GM21576 (cell line): ENCODE results near the gene ZBTB24.
"Not testable (repeated sequence)": the region's sequence is repeated elsewhere in the genome, so short reads cannot be mapped to it uniquely, and the experiment has no call there.

Experiments
- ATAC-seq: cut with Tn5 transposase; IDR thresholded peaks from one replicate; pipeline ENCODE4 v1.9.1; 2021; ENCODE audit warnings: mild to moderate bottlenecking, moderate library complexity; ENCODE audit not compliant: unreplicated experiment

Gene ZBTB24

DNA sequence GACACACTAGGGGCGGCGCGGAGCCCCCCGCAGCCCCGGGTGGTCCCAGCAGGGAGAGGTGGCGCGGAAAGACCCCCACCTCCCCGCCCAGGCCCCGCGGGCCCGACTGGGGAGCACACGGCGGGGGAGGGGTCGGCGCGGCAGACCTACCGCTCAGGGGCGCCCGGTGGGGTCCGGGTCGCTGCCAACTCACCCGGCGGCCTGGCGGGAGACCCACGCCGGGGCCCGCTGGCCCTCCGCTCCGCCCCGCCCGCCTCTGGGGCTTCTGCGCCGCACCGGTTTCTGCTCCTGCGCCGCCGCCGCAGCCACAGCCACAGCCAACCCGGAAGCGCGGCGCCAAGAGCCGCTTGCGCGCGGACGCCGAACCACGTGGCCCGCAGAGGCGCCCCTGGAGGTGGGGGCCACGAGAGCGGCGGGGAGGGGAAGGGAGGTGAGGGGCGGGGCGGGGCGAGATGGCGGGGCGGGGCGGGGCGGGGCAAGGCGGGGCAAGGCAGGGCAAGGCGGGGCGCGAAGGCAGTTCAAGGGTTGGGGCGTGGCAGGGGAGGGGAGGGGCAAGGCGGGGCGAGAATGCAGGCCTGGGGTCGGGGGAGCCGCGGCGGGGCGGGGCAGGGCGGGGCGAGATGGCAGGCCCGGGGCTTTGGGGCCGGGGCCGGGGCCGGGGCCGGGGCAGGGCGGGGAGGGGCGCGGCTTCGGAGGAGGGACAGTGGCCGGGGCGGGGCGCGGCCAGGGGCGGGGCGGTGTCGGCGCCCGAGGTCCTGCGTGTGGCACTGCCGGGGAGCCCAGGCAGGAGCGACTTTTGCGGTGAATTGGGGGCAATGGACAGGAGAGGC is at the start of gene ZBTB24:
Gene ZBTB24, minus strand, starts transcription at position 315 of the 830 bp plus-strand sequence. CDS start 1,193 bp downstream, outside the sequence.
- ATAC-seq = peak; percentile 88

- ATAC-seq = no peak
These were observed 48.4 kb upstream of the ZBTB24 start for GRCh38 chr6:109531446-109531845.

- no peak for ATAC-seq
These were observed 45.0 kb upstream of the ZBTB24 start for GRCh38 chr6:109527989-109528388.

- ATAC-seq = peak; percentile 60
These were observed 44.0 kb upstream of the ZBTB24 start for GRCh38 chr6:109526905-109527628.

DNA sequence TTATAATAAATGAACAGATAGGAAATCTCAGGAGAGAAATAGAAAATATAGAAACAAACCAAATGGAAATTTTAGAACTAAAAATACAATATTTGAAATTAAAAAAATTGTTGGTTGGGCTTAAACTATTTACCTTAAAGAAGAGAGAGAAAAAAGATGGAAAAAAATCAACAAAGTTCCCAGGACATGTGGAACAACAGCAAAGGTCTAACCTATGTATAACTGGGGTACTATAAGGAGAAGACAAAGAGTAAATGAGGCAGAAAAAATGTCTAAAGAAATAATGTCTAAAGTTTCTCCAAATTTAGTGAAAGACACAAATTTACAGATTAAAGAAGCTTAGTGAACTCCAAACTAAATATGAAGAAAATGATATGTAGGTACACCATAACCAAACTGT is 41.1 kb upstream of the ZBTB24 start:
- ATAC-seq = no peak

DNA sequence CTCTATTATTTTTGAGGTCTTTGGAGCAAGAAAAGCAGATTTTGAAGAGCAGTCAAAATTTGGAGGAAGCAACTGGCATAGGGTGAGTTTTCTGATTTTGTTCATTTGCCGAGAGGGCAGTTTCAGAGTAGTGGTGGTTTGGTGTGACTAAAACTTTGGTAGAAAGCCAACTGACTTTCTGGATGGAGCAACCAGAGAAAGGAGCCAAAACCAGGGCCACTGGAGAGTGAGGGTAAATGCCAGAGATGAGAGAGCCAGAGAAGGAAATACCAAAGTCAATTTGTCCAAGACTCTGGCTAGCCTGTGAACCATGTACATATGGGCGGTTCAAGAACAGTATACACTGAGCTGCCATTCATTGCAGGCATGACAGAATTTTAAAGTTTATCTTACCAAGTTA is 40.5 kb upstream of the ZBTB24 start:
- no peak for ATAC-seq

DNA sequence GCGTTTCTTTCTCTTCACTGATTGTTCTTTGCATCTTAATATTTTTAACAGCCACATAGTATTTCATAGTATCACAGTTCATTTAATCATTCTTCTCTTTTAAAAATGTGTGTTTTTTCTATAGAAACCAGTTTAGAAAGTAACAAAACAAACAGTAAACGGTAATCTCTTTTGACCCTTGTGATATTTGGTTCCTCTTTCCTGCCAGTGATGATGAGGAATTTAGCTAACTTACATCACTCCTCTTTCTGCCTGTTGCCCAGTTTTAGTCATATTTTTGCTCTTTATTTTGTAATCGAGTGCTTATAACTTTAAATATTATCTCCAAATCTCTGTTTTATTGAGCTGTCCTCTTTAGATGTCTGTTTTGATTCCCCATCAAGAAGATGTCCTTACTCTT is 38.1 kb upstream of the ZBTB24 start:
- ATAC-seq = no peak

GRCh38 chr6:109519647-109520046 is 36.6 kb upstream of the ZBTB24 start:
- ATAC-seq = not testable (repeated sequence)

- ATAC-seq = no peak
These were observed 33.9 kb upstream of the ZBTB24 start for GRCh38 chr6:109516929-109517328.

DNA sequence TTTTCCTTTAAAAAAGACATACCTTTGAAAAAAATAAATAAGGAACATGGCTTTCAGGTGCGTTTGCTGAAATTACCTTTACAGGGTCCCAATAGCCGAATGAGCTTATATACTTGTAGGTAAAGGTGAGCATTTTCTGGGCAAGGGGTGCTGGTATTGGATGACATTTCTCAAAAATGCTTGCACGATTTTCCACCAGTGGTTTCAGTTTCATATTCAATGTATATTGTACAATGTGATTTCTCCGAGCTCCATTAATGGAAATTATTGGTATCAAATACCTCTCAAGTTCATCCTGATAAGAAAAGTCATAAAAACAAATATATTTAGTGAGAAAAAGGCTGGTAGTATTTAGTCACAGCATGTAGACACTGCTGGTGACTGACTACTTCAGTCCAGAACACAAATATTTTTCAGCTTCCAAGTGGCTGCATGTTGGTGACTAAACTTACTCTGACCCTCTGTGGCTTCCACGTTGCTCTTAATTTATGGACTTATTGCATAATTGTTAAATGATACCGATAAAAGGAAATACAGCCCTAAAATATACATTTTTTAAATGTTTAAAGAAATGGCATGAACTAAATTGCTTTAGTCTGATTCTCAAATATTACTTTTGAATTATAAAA is 32.9 kb upstream of the ZBTB24 start:
- ATAC-seq = no peak

GRCh38 chr6:109514946-109515345 is 31.9 kb upstream of the ZBTB24 start:
- ATAC-seq = no peak

DNA sequence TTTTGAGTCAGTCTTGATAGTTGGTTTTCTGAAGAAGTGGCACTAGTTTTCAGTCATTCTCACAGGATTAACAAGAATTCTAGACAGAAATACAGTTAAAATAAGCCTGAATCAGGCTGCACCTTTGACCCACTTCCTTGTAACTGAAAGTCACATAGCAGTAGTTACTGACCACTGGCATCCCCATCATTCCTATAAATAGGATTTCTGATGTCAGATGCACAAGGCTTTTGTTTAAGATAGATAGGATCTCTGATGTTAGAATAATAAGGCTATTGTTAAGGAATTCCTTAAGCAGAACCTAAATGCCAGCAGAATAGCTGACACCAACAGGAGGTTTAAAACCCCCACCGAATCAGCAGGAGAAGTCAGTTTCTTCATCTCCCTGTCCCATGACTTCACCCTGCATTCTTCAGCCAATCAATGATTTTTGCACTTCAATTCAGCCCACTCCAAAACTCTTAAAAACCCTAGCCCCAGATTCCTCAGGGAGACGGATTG is 30.6 kb upstream of the ZBTB24 start:
- no peak for ATAC-seq

DNA sequence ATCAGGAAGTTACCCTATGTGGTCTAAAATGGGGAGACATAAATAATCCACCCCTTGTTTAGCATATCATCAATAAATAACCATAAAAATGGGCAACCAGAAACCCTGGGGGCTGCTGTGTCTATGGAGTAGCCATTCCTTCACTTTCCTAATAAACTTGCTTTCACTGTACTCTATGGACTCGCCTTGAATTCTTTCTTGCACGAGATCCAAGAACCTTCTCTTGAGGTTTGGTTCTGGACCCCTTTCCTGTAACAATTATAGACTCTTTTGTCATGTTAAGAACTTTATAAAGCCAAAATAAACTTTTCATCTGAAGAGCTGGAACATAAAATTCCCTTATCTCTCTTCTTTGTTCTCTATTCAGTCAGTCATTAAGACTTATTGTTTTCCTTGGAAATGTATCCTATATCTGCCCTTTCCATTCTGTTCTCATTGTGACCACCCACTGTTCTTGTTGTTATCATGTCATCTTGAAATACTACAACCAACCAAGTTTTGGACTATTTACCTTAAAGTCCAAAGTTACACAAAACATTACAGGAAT is 29.3 kb upstream of the ZBTB24 start:
- ATAC-seq = no peak

DNA sequence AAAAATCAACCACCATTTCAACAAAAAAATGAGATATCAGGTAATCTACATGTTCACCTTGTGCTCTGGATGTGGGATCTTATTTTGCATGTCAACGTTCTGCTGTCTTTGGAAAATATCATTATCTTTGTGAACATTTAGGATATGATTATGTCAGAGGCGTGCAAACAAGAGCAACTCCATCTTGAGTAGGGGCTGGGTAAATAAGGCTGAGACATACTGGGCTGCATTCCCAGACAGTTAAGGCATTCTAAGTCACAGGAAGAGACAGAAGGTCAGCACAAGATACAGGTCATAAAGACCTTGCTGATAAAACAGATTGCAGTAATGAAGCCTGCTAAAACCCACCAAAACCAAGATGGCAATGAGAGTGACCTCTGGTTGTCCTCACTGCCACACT is 28.8 kb upstream of the ZBTB24 start:
- no peak for ATAC-seq

- ATAC-seq = no peak
These were observed 27.3 kb upstream of the ZBTB24 start for GRCh38 chr6:109510358-109510757.

DNA sequence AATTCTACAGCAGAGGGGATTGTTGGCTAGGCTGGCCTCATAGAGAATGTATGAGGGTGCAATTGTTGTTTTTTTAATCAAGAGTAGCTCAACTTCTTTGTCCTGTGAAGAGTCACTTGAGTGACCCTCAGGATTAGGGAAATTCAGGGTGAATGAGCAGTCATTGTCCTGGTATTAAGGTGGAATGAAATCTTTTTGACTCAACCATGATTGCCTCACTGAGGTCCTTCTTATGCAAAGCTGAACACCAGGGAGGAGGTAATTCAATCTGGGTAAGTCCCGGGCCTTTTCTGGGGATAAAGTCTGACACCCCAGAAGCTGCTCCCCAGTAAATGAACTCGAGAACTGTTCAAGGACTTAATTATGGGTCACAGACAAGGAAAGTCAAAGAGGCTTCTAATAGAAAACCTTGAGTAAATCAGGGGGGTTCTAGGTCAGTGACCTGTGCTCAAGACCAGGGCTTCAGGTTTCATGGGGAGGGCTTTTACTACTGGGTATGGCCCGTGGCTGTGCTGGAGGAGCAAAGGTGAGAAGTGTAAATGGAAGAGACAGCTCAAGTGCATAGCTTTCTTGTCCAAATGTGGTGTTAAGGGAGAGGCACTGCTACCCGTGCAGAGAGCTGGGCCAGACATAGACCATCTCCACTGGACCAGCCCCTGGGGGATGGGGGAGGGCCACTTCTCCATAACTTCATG is 25.3 kb upstream of the ZBTB24 start:
- ATAC-seq = no peak

DNA sequence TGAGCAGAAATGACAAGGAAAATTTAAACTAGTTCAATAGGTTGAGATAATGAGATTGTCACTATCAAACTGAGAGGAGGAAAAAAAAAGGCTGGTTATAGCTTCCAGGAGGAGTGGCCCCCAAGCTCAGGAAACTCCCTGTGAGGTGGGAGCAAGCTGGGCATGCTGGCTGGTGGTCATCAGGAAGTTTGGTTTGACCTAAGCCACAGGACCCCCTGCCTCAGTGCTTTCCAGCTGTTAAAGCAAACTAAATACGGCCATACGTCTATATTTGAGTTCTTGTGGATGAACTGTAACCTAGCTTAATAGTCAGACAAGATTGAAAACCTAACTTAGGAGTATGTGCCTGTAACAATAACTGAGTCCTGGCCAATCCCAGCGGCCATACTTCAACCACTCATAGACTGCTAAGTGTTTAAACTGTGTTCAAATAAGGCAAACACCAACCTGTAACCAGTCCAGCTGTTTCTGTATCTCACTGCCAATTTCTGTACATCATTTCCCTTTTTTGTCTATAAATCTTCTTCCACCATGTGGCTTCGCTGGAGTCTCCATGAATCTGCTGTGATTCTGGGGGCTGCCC is 24.6 kb upstream of the ZBTB24 start:
- no peak for ATAC-seq

DNA sequence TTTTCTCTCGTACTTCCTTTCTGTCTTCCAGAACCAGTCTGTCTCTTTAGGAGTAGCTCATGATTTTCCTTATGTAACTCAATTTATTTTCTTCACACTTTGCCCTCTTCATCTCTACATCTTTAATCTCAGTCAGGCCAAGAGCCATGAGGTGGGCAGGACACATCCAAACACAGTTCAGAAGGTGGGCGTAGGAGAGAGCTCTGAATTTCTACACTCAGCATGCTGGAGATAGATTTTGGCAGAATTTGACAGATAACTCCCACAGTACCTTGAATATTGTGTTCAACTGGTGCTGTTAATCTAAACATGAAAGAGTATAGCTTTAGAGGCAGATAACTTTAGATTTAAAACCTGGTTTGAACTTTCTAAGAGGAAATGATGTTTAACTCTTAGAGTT is 23.8 kb upstream of the ZBTB24 start:
- no peak for ATAC-seq

GRCh38 chr6:109506314-109506713 is 23.3 kb upstream of the ZBTB24 start:
- no peak for ATAC-seq
